Prostate gland (tissue), 2 donors: ENCODE data around the gene RITA1. TPM values are rescaled to one million over a fixed set of nuclear protein-coding genes. Genes with fewer than 3 reads are reported as not detected.

Source experiments
- DNase-seq: peaks from one replicate; pipeline ENCODE4 v3.0.0-alpha.2; 2019; ENCODE audit warnings: low spot score
- H3K27ac ChIP-seq, 2 donors: fragments of 200-600 bp; sonication (generic); 2 replicates each; pipeline ENCODE4 v1.5.1; 2017 to 2019
- H3K27me3 ChIP-seq: fragments of 200-600 bp; sonication (generic); replicated peaks from 2 replicates; pipeline ENCODE4 v1.5.1; 2019; ENCODE audit not compliant: insufficient read depth
- H3K36me3 ChIP-seq, 2 donors: fragments of 200-600 bp; sonication (generic); 1 replicate in 1 of 2; 2 replicates in 1 of 2; pipeline versions ENCODE4 v1.5.1 to v1.8.1; 2017 to 2019
- H3K4me1 ChIP-seq: fragments of 200-600 bp; sonication (generic); replicated peaks from 2 replicates; pipeline ENCODE4 v1.5.1; 2019
- H3K4me3 ChIP-seq, 2 donors: fragments of 200-600 bp; sonication (generic); 2 replicates each; pipeline ENCODE4 v1.5.1; 2017 to 2019
- H3K9me3 ChIP-seq: fragments of 200-600 bp; sonication (generic); 2 replicates; pipeline ENCODE4 v1.5.1; 2017
- CTCF ChIP-seq, 4 experiments: fragments of 200-600 bp in 2 of 4; fragments of 450-650 bp in 2 of 4; sonication (generic) in 2 of 4; IDR thresholded peaks; 1 replicate in 3 of 4; 2 replicates in 1 of 4; pipeline ENCODE4 v1.5.1; 2016 to 2019; ENCODE audit warnings: antibody characterized with exemption in 4 of 4, mild to moderate bottlenecking in 2 of 4, moderate library complexity in 2 of 4
- POLR2A ChIP-seq: fragments of 450-650 bp; IDR thresholded peaks from one replicate; pipeline ENCODE4 v1.6.1; 2016; ENCODE audit warnings: antibody characterized with exemption, mild to moderate bottlenecking
- POLR2AphosphoS5 ChIP-seq: sonication (generic); formaldehyde crosslinking; IDR thresholded peaks from one replicate; pipeline ENCODE4 v1.6.1; 2017; ENCODE audit warnings: antibody characterized with exemption
- WGBS: methylation state at CpG from one replicate; pipeline ENCODE4 v1.1.5; 2018; 5-methylcytosine and 5-hydroxymethylcytosine counted together
- intact Hi-C: fragments of 100-400 bp; cut with DNase I; formaldehyde crosslinking; loops from one replicate; pipeline ENCODE4 v1.14.2; 2022
- total RNA-seq, 2 donors: library from RNA; depleted of rRNA; stranded (reverse); fragments of >200 nt; gene quantifications; one replicate each; pipeline ENCODE4 v1.1.0, GENCODE V29; 2016

The RITA1 gene
- total RNA-seq, 2 donors from 2014 or later = 29.0 to 39.7 TPM

GRCh38 chr12:113207613-113208040, 22.1 kb downstream of the RITA1 start:
- H3K27ac ChIP-seq = no peak overlapping the region
- DNase-seq = no peak
- no peaks in the 10 kb centered on the region for H3K36me3 ChIP-seq
- intact Hi-C loops = no loop called here
- no peak overlapping the region for H3K4me3 ChIP-seq
- 63% methylated on average over 6 of the region's 6 CpGs for WGBS
- no peaks in the 10 kb centered on the region for H3K4me1 ChIP-seq
- no peaks in the 10 kb centered on the region for H3K9me3 ChIP-seq
- no peak for TF ChIP-seq POLR2AphosphoS5
- TF ChIP-seq CTCF (IDR thresholded peaks at IDR 0.05) = no peak
- TF ChIP-seq POLR2A = no peak
- no peaks in the 10 kb centered on the region for H3K27me3 ChIP-seq

- no peaks in the 10 kb centered on the region for H3K4me1 ChIP-seq
- no peaks in the 10 kb centered on the region for H3K36me3 ChIP-seq
- H3K4me3 ChIP-seq = no peak overlapping the region
- DNase-seq = no peak
- WGBS = 77% methylated on average over 10 of the region's 10 CpGs
- H3K27ac ChIP-seq = no peak overlapping the region
- no peaks in the 10 kb centered on the region for H3K27me3 ChIP-seq
- intact Hi-C loops = no loop called here
- H3K9me3 ChIP-seq = no peaks in the 10 kb centered on the region
- TF ChIP-seq CTCF (IDR thresholded peaks at IDR 0.05) = no peak
- TF ChIP-seq POLR2A = no peak
- no peak for TF ChIP-seq POLR2AphosphoS5
Measured at GRCh38 chr12:113208041-113208934, 22.8 kb downstream of the RITA1 start.

- H3K4me1 ChIP-seq = no peaks in the 10 kb centered on the region
- TF ChIP-seq POLR2A (no peak), POLR2AphosphoS5 (no peak), CTCF (IDR thresholded peaks at IDR 0.05) (no peak)
- no peaks in the 10 kb centered on the region for H3K36me3 ChIP-seq
- no peaks in the 10 kb centered on the region for H3K27me3 ChIP-seq
- no peak for DNase-seq
- H3K27ac ChIP-seq = no peak overlapping the region
- H3K9me3 ChIP-seq = no peaks in the 10 kb centered on the region
- intact Hi-C loops = no loop called here
- 95% methylated on average over 6 of the region's 6 CpGs for WGBS
- H3K4me3 ChIP-seq = no peak overlapping the region
Measured at GRCh38 chr12:113211160-113211559, 25.6 kb downstream of the RITA1 start.

- 68% methylated on average over 5 of the region's 5 CpGs for WGBS
- no peak overlapping the region for H3K27ac ChIP-seq
- H3K36me3 ChIP-seq = no peaks in the 10 kb centered on the region
- no peak for DNase-seq
- intact Hi-C loops = no loop called here
- no peaks in the 10 kb centered on the region for H3K9me3 ChIP-seq
- no peak overlapping the region for H3K4me3 ChIP-seq
- H3K4me1 ChIP-seq = no peaks in the 10 kb centered on the region
- H3K27me3 ChIP-seq = no peaks in the 10 kb centered on the region
- TF ChIP-seq POLR2AphosphoS5 (no peak), CTCF (IDR thresholded peaks at IDR 0.05) (no peak)
Measured at GRCh38 chr12:113214895-113215400, 29.4 kb downstream of the RITA1 start.

- 69% methylated on average over 2 of the region's 2 CpGs for WGBS
- intact Hi-C loops = no loop called here
- Histone ChIP-seq H3K4me1 (no peaks in the 10 kb centered on the region), H3K4me3 (no peak overlapping the region), H3K27me3 (no peaks in the 10 kb centered on the region), H3K36me3 (no peaks in the 10 kb centered on the region), H3K9me3 (no peaks in the 10 kb centered on the region), H3K27ac (no peak overlapping the region)
- no peak for DNase-seq
- TF ChIP-seq POLR2AphosphoS5 = no peak
- TF ChIP-seq POLR2A = no peak
- TF ChIP-seq CTCF (IDR thresholded peaks at IDR 0.05) = no peak
Measured at GRCh38 chr12:113216027-113216426, 30.5 kb downstream of the RITA1 start.
